HG02798 (cell line): Measurements from ENCODE around the gene GALNT5.
"Not testable (repeated sequence)": the region's sequence is repeated elsewhere in the genome, so short reads cannot be mapped to it uniquely, and the experiment has no call there.

ENCODE experiments used
- ATAC-seq: cut with Tn5 transposase; IDR thresholded peaks from one replicate; pipeline ENCODE4 v1.9.1; 2021; ENCODE audit warnings: mild to moderate bottlenecking; ENCODE audit not compliant: unreplicated experiment, poor library complexity

The GALNT5 gene

GRCh38 chr2:157324331-157324843, 66.9 kb downstream of the GALNT5 start:
- ATAC-seq = no peak

GRCh38 chr2:157325786-157326185, 68.3 kb downstream of the GALNT5 start, which contains the start of gene ERMN:
Gene ERMN, minus strand, starts transcription at chr2:157325824. Its CDS starts 182 bp downstream, at chr2:157325642.
- no peak for ATAC-seq

- no peak for ATAC-seq
These were observed 69.2 kb downstream of the GALNT5 start for GRCh38 chr2:157326698-157327097.

- ATAC-seq = peak; percentile 39
These were observed 69.7 kb downstream of the GALNT5 start for GRCh38 chr2:157327200-157327599.

- peak; percentile 99 for ATAC-seq
These were observed 70.4 kb downstream of the GALNT5 start for GRCh38 chr2:157327621-157328500.

- no peak for ATAC-seq
These were observed 72.0 kb downstream of the GALNT5 start for GRCh38 chr2:157329524-157329923.

- ATAC-seq = no peak
These were observed 76.0 kb downstream of the GALNT5 start for GRCh38 chr2:157333304-157334047.

- no peak for ATAC-seq
These were observed 76.8 kb downstream of the GALNT5 start for GRCh38 chr2:157334335-157334734.

GRCh38 chr2:157334797-157335196, 77.3 kb downstream of the GALNT5 start:
- ATAC-seq = no peak

- peak; percentile 81 for ATAC-seq
These were observed 78.9 kb downstream of the GALNT5 start for GRCh38 chr2:157336137-157337010.

GRCh38 chr2:157337978-157338377, 80.5 kb downstream of the GALNT5 start:
- no peak for ATAC-seq

GRCh38 chr2:157339965-157340655, 82.6 kb downstream of the GALNT5 start:
- ATAC-seq = no peak

GRCh38 chr2:157341381-157341780, 83.9 kb downstream of the GALNT5 start:
- not testable (repeated sequence) for ATAC-seq

- no peak for ATAC-seq
These were observed 88.3 kb downstream of the GALNT5 start for GRCh38 chr2:157345647-157346389.

GRCh38 chr2:157348291-157348921, 90.9 kb downstream of the GALNT5 start:
- ATAC-seq = no peak

GRCh38 chr2:157349949-157350515, 92.5 kb downstream of the GALNT5 start:
- no peak for ATAC-seq

GRCh38 chr2:157355618-157356017, 98.1 kb downstream of the GALNT5 start:
- no peak for ATAC-seq

GRCh38 chr2:157359628-157360027, 102.1 kb downstream of the GALNT5 start:
- ATAC-seq = no peak
